ENCODE measurements around the gene TIGD2.

DNA sequence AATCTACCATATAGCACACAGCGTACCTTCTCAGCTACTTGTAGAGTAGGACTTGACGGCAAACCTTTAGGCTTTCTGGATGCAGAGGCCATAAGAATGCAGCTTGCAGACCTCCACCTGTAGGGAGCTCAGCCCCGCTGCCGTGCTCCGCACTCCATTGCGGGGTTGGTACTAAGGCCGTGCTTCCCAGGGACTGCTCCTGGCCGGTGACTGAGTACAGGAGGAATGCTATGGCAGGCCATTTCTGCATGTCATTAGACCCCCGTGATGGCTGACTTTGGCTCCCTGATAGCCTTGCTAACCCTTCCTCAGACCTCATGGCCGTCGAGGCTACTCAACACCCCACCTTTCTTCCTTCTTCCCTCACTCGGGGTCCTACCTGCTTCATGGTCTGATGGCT, 26.4 kb downstream of the TIGD2 start:
- TF ChIP-seq, protein P1, sequence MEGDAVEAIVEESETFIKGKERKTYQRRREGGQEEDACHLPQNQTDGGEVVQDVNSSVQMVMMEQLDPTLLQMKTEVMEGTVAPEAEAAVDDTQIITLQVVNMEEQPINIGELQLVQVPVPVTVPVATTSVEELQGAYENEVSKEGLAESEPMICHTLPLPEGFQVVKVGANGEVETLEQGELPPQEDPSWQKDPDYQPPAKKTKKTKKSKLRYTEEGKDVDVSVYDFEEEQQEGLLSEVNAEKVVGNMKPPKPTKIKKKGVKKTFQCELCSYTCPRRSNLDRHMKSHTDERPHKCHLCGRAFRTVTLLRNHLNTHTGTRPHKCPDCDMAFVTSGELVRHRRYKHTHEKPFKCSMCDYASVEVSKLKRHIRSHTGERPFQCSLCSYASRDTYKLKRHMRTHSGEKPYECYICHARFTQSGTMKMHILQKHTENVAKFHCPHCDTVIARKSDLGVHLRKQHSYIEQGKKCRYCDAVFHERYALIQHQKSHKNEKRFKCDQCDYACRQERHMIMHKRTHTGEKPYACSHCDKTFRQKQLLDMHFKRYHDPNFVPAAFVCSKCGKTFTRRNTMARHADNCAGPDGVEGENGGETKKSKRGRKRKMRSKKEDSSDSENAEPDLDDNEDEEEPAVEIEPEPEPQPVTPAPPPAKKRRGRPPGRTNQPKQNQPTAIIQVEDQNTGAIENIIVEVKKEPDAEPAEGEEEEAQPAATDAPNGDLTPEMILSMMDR (IDR thresholded peaks at IDR 0.05): no peak
- no peak for TF ChIP-seq POLR2A (IDR thresholded peaks at IDR 0.05)

Measured in testis (tissue), 2 donors.